ENCODE results near the gene COL5A3.

The COL5A3 gene

GRCh38 chr19:10013834-10014618, 3.7 kb upstream of the COL5A3 start:
- DNase-seq (ENCODE audit: low read depth): no peak
- H3K4me3 ChIP-seq (ENCODE audit: low read depth, low read length): no peak overlapping the region

- no peak within 1 kb of the TSS for H3K4me3 ChIP-seq (ENCODE audit: low read depth, low read length)
- DNase-seq (ENCODE audit: low read depth): no peak
Observed at GRCh38 chr19:10013316-10013715, 3.0 kb upstream of the COL5A3 start, which contains the start of gene RDH8. Gene RDH8 (plus strand): TSS chr19:10013483. CDS start chr19:10013498, 15 bp downstream.

- no peak overlapping the region for H3K4me3 ChIP-seq (ENCODE audit: low read depth, low read length)
Observed at GRCh38 chr19:10011974-10012373, 1.7 kb upstream of the COL5A3 start.

GRCh38 chr19:10010939-10011338, 635 bp upstream of the COL5A3 start:
- peak overlapping the region; percentile 64 for H3K4me3 ChIP-seq (ENCODE audit: low read depth, low read length)
- no peak for DNase-seq (ENCODE audit: low read depth)

More at GRCh38 chr19:10011974-10012373, 1.7 kb upstream of the COL5A3 start:
- no peak for DNase-seq (ENCODE audit: low read depth)

- peak overlapping the region; percentile 64 for H3K4me3 ChIP-seq (ENCODE audit: low read depth, low read length)
- DNase-seq (ENCODE audit: low read depth): no peak
Observed at GRCh38 chr19:10009714-10010224, 535 bp downstream of the COL5A3 start.

GRCh38 chr19:10008184-10008765, 2.0 kb downstream of the COL5A3 start:
- no peak for DNase-seq (ENCODE audit: low read depth)
- H3K4me3 ChIP-seq (ENCODE audit: low read depth, low read length): no peak overlapping the region

GRCh38 chr19:10007371-10008183, 2.7 kb downstream of the COL5A3 start:
- no peak overlapping the region for H3K4me3 ChIP-seq (ENCODE audit: low read depth, low read length)
- DNase-seq (ENCODE audit: low read depth): peak; percentile 77

- DNase-seq (ENCODE audit: low read depth): no peak
Observed at GRCh38 chr19:10006752-10007323, 3.5 kb downstream of the COL5A3 start.

GRCh38 chr19:10006335-10006708, 4.0 kb downstream of the COL5A3 start:
- H3K4me3 ChIP-seq (ENCODE audit: low read depth, low read length): no peak overlapping the region
- DNase-seq (ENCODE audit: low read depth): peak; percentile 83

More at GRCh38 chr19:10006752-10007323, 3.5 kb downstream of the COL5A3 start:
- no peak overlapping the region for H3K4me3 ChIP-seq (ENCODE audit: low read depth, low read length)

GRCh38 chr19:10005632-10006334, 4.5 kb downstream of the COL5A3 start:
- no peak for DNase-seq (ENCODE audit: low read depth)
- no peak overlapping the region for H3K4me3 ChIP-seq (ENCODE audit: low read depth, low read length)

GRCh38 chr19:10004617-10005016, 5.7 kb downstream of the COL5A3 start:
- H3K4me3 ChIP-seq (ENCODE audit: low read depth, low read length): no peak overlapping the region
- no peak for DNase-seq (ENCODE audit: low read depth)

GRCh38 chr19:10003271-10003670, 7.0 kb downstream of the COL5A3 start:
- no peak for DNase-seq (ENCODE audit: low read depth)
- no peak overlapping the region for H3K4me3 ChIP-seq (ENCODE audit: low read depth, low read length)

GRCh38 chr19:10001899-10002298, 8.4 kb downstream of the COL5A3 start:
- DNase-seq (ENCODE audit: low read depth): no peak
- H3K4me3 ChIP-seq (ENCODE audit: low read depth, low read length): no peak overlapping the region

- H3K4me3 ChIP-seq (ENCODE audit: low read depth, low read length): no peak overlapping the region
- DNase-seq (ENCODE audit: low read depth): no peak
Observed at GRCh38 chr19:10000171-10000826, 10.0 kb downstream of the COL5A3 start.

GRCh38 chr19:9996541-9996940, 13.8 kb downstream of the COL5A3 start:
- DNase-seq (ENCODE audit: low read depth): no peak
- no peak overlapping the region for H3K4me3 ChIP-seq (ENCODE audit: low read depth, low read length)

GRCh38 chr19:9995999-9996398, 14.3 kb downstream of the COL5A3 start:
- H3K4me3 ChIP-seq (ENCODE audit: low read depth, low read length): no peak overlapping the region
- DNase-seq (ENCODE audit: low read depth): no peak

GRCh38 chr19:9995084-9995483, 15.2 kb downstream of the COL5A3 start:
- DNase-seq (ENCODE audit: low read depth): no peak

GRCh38 chr19:9991425-9992191, 18.7 kb downstream of the COL5A3 start:
- DNase-seq (ENCODE audit: low read depth): no peak
- H3K4me3 ChIP-seq (ENCODE audit: low read depth, low read length): no peak overlapping the region

More at GRCh38 chr19:9995084-9995483, 15.2 kb downstream of the COL5A3 start:
- H3K4me3 ChIP-seq (ENCODE audit: low read depth, low read length): no peak overlapping the region

Measured in skeletal muscle cell (primary cell).